ENCODE data around the gene TSPAN4. TPM values are rescaled to one million over a fixed set of nuclear protein-coding genes. Genes with fewer than 3 reads are reported as not detected.

Gene TSPAN4
- total and polyA plus RNA-seq, 9 of the 15 experiments (the other 6 are each of a cell fraction or from before 2014, with no cell fraction given), result 0.07 to 31.0 (median 15.7) TPM

- 0 out of 2 replicates have a peak, but pooled peaks have one; percentile 21 for TF ChIP-seq NR4A1 (CRISPR knock-in tag; IDR thresholded peaks at IDR 0.05)
- TF ChIP-seq NR4A1 (tag; IDR thresholded peaks at IDR 0.05), result no peak
- no peak for TF ChIP-seq ARID2 (IDR thresholded peaks at IDR 0.05)
- no peak for TF ChIP-seq GABPB1 (CRISPR knock-in tag; IDR thresholded peaks at IDR 0.05)
- no peak for TF ChIP-seq C11orf30 (IDR thresholded peaks at IDR 0.05; ENCODE audit: low read depth)
- TF ChIP-seq GABPB2 (CRISPR knock-in tag; conservative IDR thresholded peaks at IDR 0.05), result no peak
- no peak; the same call in 1 of the 2 replicates for TF ChIP-seq E2F1 (CRISPR knock-in tag; IDR thresholded peaks at IDR 0.05)
- peak in 1 of 2 experiments; percentile 7; a peak in 1 of 4 replicates for TF ChIP-seq HDAC1 (IDR thresholded peaks at IDR 0.05)
- TF ChIP-seq ZNF644 (tag; IDR thresholded peaks at IDR 0.05; ENCODE audit: low read depth), result no peak
- TF ChIP-seq CHD4 (IDR thresholded peaks at IDR 0.05; ENCODE audit: insufficient read depth, insufficient replicate concordance, low read depth, low read length, poor library complexity, severe bottlenecking), result no peak
- TF ChIP-seq ZNF695 (CRISPR knock-in tag; IDR thresholded peaks at IDR 0.05), result no peak
- TF ChIP-seq DLX4 (CRISPR knock-in tag; IDR thresholded peaks at IDR 0.05), result no peak
- TF ChIP-seq MTA3 (IDR thresholded peaks at IDR 0.05; ENCODE audit: borderline replicate concordance), result peak; percentile 98
- no peak for TF ChIP-seq ZC3H11A (IDR thresholded peaks at IDR 0.05; ENCODE audit: low read depth, low read length)
- peak; percentile 91; the same call in 1 of the 2 replicates for TF ChIP-seq PHF8 (IDR thresholded peaks at IDR 0.05; ENCODE audit: borderline replicate concordance, low read length)
- TF ChIP-seq NRF1 (conservative IDR thresholded peaks at IDR 0.05 in 1 of 2, IDR thresholded peaks at IDR 0.05 in 1 of 2), result no peak; a peak in 2 of 4 replicates
- TF ChIP-seq NFXL1 (CRISPR knock-in tag; IDR thresholded peaks at IDR 0.05), result no peak
- no peak for TF ChIP-seq ZNF311 (CRISPR knock-in tag; IDR thresholded peaks at IDR 0.05)
- no peak for TF ChIP-seq RFX1 (IDR thresholded peaks at IDR 0.05)
- no peak for TF ChIP-seq XRCC4 (IDR thresholded peaks at IDR 0.05; ENCODE audit: extremely low read depth, insufficient read depth, insufficient read length)
- peak; percentile 17; the same call in 1 of the 2 replicates for TF ChIP-seq SMAD4 (CRISPR knock-in tag; conservative IDR thresholded peaks at IDR 0.05)
- no peak for TF ChIP-seq ADNP (tag; IDR thresholded peaks at IDR 0.05)
- no peak for TF ChIP-seq NCOA1 (IDR thresholded peaks at IDR 0.05; ENCODE audit: low read depth)
- 0 out of 2 replicates have a peak, but pooled peaks have one; percentile 44 for TF ChIP-seq ERF (CRISPR knock-in tag; IDR thresholded peaks at IDR 0.05)
- no peak for TF ChIP-seq IRF1 (CRISPR knock-in tag; IDR thresholded peaks at IDR 0.05; ENCODE audit: borderline replicate concordance)
- no peak for TF ChIP-seq WHSC1 (IDR thresholded peaks at IDR 0.05; ENCODE audit: low read length)
- TF ChIP-seq ETV6 (IDR thresholded peaks at IDR 0.05; ENCODE audit: borderline replicate concordance in 1 of 2, low read depth in 2 of 2, low read length in 1 of 2), result no peak
- no peak for TF ChIP-seq ETV6 (CRISPR knock-in tag; IDR thresholded peaks at IDR 0.05; ENCODE audit: borderline replicate concordance)
- no peak for TF ChIP-seq ZEB2 (IDR thresholded peaks at IDR 0.05)
These were observed 23.3 kb upstream of the TSPAN4 start (continued) for GRCh38 chr11:819129-819931.

All from K562 (cell line).